ENCODE results near the gene DMBT1. TPM values are rescaled to one million over a fixed set of nuclear protein-coding genes. Genes with fewer than 3 reads are reported as not detected.

Gene DMBT1
- total RNA-seq, 2 experiments from 2014 or later, result not detected

DNA sequence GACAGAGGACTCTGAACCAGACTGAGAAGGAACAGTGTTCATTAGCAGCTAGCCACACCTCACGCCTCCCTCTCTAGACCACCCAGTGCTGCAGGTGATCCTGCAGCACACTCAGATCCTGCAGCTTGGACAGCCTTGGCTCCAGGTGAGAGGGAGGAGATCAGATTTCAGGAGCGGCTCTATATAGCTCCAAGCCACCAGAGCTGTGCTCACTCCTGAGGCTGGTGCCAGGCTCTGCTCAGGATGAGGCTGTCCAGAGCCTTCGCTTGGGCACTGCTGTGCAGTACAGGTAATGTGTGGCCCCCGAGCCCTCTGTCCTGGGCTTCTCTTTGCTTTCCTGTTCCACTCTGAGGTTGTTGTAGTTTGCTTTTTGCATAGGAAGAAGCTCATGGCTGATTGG lies 96.7 kb downstream of the DMBT1 start:
- DNase-seq (ENCODE audit: low spot score), result no peak
- ChIA-PET POLR2A (no interaction called here), CTCF (ENCODE audit: unreplicated experiment) (no interaction called here)
- Histone ChIP-seq H4K20me1 (ENCODE audit: insufficient read depth, low read length) (no peaks in the 10 kb centered on the region), H2AFZ (ENCODE audit: low read length) (no peak overlapping the region), H3K4me2 (ENCODE audit: low read length) (no peak overlapping the region), H3K9me3 (ENCODE audit: low read length) (no peaks in the 10 kb centered on the region), H3K9me2 (ENCODE audit: insufficient read depth, low read length) (no peaks in the 10 kb centered on the region), H3K79me2 (ENCODE audit: insufficient read depth, low read depth, low read length) (no peaks in the 10 kb centered on the region), H3K4me3 (ENCODE audit: low read depth, low read length, poor library complexity, severe bottlenecking) (no peak overlapping the region), H3K4me1 (ENCODE audit: insufficient read depth, low read length, poor library complexity, severe bottlenecking) (no peaks in the 10 kb centered on the region), H3K27ac (ENCODE audit: low read depth, low read length, poor library complexity, severe bottlenecking) (no peak overlapping the region), H3K36me3 (ENCODE audit: insufficient read depth, low read length) (no peaks in the 10 kb centered on the region)
- no TSS peak for BruUV-seq (replicated peaks)
- TF ChIP-seq EZH2phosphoT487 (IDR thresholded peaks at IDR 0.05; ENCODE audit: borderline replicate concordance, low read depth, low read length), result no peak
- TF ChIP-seq, protein P1, sequence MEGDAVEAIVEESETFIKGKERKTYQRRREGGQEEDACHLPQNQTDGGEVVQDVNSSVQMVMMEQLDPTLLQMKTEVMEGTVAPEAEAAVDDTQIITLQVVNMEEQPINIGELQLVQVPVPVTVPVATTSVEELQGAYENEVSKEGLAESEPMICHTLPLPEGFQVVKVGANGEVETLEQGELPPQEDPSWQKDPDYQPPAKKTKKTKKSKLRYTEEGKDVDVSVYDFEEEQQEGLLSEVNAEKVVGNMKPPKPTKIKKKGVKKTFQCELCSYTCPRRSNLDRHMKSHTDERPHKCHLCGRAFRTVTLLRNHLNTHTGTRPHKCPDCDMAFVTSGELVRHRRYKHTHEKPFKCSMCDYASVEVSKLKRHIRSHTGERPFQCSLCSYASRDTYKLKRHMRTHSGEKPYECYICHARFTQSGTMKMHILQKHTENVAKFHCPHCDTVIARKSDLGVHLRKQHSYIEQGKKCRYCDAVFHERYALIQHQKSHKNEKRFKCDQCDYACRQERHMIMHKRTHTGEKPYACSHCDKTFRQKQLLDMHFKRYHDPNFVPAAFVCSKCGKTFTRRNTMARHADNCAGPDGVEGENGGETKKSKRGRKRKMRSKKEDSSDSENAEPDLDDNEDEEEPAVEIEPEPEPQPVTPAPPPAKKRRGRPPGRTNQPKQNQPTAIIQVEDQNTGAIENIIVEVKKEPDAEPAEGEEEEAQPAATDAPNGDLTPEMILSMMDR (conservative IDR thresholded peaks at IDR 0.05; ENCODE audit: low read length), result no peak
- intact Hi-C loops (cut with micrococcal nuclease; ENCODE audit: unreplicated experiment), result no loop called here

DNA sequence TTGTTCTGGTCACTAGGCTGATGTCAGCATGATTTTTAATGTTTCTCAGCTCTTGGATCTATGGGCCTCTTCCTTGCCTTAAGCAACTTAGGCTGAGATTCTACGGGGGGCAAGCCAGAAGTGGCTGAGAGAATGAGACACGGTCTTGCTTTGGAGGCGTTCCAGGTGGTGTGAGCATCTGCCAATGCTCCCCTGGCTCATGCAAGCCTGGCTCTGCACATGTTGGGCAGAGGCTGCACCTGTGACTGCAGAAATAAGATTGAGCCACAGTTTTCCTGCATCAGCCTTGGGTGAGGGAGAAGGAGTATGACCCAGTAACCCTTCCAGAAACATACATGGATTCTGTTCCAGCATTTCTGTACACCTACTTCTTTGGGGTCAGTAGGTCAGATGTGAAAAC lies 97.2 kb downstream of the DMBT1 start:
- Histone ChIP-seq H3K36me3 (ENCODE audit: insufficient read depth, low read length) (no peaks in the 10 kb centered on the region), H3K4me3 (ENCODE audit: low read depth, low read length, poor library complexity, severe bottlenecking) (no peak overlapping the region), H3K9me3 (ENCODE audit: low read length) (no peaks in the 10 kb centered on the region), H3K79me2 (ENCODE audit: insufficient read depth, low read depth, low read length) (no peaks in the 10 kb centered on the region), H3K4me1 (ENCODE audit: insufficient read depth, low read length, poor library complexity, severe bottlenecking) (no peaks in the 10 kb centered on the region), H4K20me1 (ENCODE audit: insufficient read depth, low read length) (no peaks in the 10 kb centered on the region), H2AFZ (ENCODE audit: low read length) (no peak overlapping the region), H3K27ac (ENCODE audit: low read depth, low read length, poor library complexity, severe bottlenecking) (no peak overlapping the region), H3K4me2 (ENCODE audit: low read length) (no peak overlapping the region), H3K9me2 (ENCODE audit: insufficient read depth, low read length) (no peaks in the 10 kb centered on the region)
- POLR2A ChIA-PET, result no interaction called here
- no peak for DNase-seq (ENCODE audit: low spot score)
- intact Hi-C loops (cut with micrococcal nuclease; ENCODE audit: unreplicated experiment), result no loop called here
- no TSS peak for BruUV-seq (replicated peaks)
- CTCF ChIA-PET (ENCODE audit: unreplicated experiment), result no interaction called here
- TF ChIP-seq, protein P1 (conservative IDR thresholded peaks at IDR 0.05; ENCODE audit: low read length), result no peak
- TF ChIP-seq EZH2phosphoT487 (IDR thresholded peaks at IDR 0.05; ENCODE audit: borderline replicate concordance, low read depth, low read length), result no peak

DNA sequence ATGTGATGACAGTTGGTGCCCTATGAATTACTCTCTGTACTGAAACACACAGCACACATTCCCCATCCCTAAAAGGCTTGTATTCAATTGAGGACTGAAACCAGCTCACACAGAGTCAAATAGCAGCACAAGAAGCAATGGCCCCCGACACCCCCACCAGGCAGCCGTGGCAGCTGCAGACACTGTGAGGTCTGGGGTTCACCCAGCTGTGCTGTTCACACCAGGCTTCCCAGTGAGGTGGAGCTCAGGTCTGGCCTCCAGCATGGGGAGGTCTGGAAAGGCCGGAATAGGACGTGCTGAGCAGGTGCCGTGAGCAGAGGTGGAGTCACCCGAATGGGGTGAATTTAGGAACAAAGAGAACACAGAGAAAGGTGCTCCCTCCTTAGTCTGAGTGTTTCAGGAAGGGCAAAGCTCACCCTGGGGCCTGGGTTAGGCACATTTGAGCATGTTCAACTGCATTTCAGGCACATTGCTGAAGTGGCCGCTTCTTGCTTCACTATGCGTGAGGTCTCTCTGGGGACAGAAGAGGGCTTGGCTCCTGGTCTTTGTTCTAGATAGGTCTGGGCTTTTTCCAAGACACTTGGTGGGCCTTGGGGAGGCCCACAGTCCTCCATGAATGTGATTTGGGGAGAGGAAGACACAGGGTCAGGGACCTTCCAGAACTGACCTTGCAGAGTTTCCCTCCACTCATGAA lies 97.9 kb downstream of the DMBT1 start:
- Histone ChIP-seq H2AFZ (ENCODE audit: low read length) (no peak overlapping the region), H3K4me2 (ENCODE audit: low read length) (no peak overlapping the region), H3K4me1 (ENCODE audit: insufficient read depth, low read length, poor library complexity, severe bottlenecking) (no peaks in the 10 kb centered on the region), H3K79me2 (ENCODE audit: insufficient read depth, low read depth, low read length) (no peaks in the 10 kb centered on the region), H3K9me3 (ENCODE audit: low read length) (no peaks in the 10 kb centered on the region), H4K20me1 (ENCODE audit: insufficient read depth, low read length) (no peaks in the 10 kb centered on the region), H3K4me3 (ENCODE audit: low read depth, low read length, poor library complexity, severe bottlenecking) (no peak overlapping the region), H3K9me2 (ENCODE audit: insufficient read depth, low read length) (no peaks in the 10 kb centered on the region), H3K36me3 (ENCODE audit: insufficient read depth, low read length) (no peaks in the 10 kb centered on the region), H3K27ac (ENCODE audit: low read depth, low read length, poor library complexity, severe bottlenecking) (no peak overlapping the region)
- BruUV-seq (replicated peaks), result no TSS peak
- DNase-seq (ENCODE audit: low spot score), result no peak
- intact Hi-C loops (cut with micrococcal nuclease; ENCODE audit: unreplicated experiment), result no loop called here
- TF ChIP-seq EZH2phosphoT487 (IDR thresholded peaks at IDR 0.05; ENCODE audit: borderline replicate concordance, low read depth, low read length), result no peak
- TF ChIP-seq, protein P1 (conservative IDR thresholded peaks at IDR 0.05; ENCODE audit: low read length), result no peak
- POLR2A ChIA-PET, result no interaction called here
- CTCF ChIA-PET (ENCODE audit: unreplicated experiment), result no interaction called here

Measured in OCI-LY7 (cell line).